GM18517 (cell line): ENCODE data around the gene IPO11.
"Not testable (repeated sequence)": the region's sequence is repeated elsewhere in the genome, so short reads cannot be mapped to it uniquely, and the experiment has no call there.

ENCODE experiments used
- ATAC-seq: cut with Tn5 transposase; IDR thresholded peaks from one replicate; pipeline ENCODE4 v1.9.1; 2021; ENCODE audit warnings: mild to moderate bottlenecking, moderate library complexity; ENCODE audit not compliant: unreplicated experiment

IPO11 gene

GRCh38 chr5:62633243-62633642 is 220.7 kb downstream of the IPO11 start:
- no peak for ATAC-seq

DNA sequence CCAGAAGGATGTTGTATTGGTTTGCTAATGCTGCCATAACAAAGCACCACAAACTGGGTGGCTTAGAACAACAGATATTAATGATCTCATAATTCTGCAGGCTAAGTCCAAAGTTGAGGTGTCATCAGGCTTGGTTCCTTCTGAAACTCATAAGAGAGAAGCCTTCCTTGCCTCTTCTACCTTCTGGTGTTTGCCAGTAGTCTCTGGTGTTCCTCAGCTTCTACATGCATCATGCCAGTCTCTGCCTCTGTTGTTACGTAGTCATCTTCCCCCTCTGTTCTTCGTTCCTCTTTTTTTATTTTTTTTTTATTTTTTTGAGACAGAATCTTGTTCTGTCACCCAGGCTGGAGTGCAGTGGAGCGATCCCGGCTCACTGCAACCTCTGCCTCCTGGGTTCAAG is 227.9 kb downstream of the IPO11 start:
- ATAC-seq, result no peak

DNA sequence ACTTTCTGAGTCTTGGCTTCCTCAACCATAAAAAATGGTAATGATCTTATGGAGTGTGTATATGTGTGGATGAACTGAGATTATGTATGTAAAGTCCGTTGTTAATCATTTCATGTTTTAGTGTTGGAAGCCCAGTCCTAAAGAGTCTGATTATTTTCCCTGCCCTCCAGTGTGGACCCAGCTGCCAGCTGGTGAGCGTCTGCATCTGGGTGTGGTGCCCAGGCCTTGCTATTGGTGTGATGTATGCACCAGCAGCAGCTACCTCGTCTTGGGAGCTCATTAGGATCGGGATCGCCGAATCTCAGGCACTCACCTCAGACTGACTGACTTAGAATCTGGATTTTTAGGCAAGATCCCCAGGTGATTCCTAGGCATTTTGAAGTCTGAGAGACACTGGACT is 229.9 kb downstream of the IPO11 start:
- ATAC-seq, result no peak

- ATAC-seq, result no peak
These were observed 231.2 kb downstream of the IPO11 start for GRCh38 chr5:62643556-62644451.

DNA sequence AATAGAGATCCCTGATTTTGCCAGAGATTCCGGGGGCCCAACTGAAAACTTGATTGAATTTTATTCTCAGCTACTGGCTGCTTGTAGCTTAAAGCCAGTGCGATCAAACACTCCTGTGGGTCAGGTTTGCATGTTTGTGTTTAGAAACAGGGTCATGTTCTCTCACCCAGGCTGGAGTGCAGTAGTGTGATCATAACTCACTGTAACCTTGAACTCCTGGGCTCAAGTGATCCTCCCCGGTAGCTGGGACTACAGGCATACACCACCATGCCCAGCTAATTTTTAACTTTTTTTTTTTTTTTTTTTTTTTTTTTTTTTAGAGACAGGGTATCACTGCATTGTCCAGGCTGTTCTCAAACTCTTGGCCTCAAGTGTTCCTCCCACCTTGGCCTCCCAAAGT is 232.7 kb downstream of the IPO11 start:
- no peak for ATAC-seq

- no peak for ATAC-seq
These were observed 234.7 kb downstream of the IPO11 start for GRCh38 chr5:62647241-62647640.

DNA sequence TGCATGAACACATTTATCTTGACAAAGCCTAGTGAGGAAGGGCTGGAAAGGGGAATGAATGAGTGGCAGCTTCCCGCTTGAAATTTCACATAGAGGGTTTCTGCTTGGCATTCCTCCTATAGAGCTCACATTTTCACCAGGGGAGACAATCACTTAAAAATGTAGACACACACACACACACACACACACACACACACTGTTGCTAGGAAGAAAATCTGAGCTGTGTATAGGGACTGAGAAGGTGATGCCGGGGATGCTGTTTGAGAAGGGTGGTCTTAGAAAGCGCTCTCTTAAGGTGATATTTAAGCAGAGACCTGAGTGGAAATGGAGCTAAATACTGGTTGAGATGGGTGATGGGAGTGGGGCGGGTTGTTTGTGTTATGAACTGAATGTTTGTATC is 236.5 kb downstream of the IPO11 start:
- ATAC-seq, result no peak

DNA sequence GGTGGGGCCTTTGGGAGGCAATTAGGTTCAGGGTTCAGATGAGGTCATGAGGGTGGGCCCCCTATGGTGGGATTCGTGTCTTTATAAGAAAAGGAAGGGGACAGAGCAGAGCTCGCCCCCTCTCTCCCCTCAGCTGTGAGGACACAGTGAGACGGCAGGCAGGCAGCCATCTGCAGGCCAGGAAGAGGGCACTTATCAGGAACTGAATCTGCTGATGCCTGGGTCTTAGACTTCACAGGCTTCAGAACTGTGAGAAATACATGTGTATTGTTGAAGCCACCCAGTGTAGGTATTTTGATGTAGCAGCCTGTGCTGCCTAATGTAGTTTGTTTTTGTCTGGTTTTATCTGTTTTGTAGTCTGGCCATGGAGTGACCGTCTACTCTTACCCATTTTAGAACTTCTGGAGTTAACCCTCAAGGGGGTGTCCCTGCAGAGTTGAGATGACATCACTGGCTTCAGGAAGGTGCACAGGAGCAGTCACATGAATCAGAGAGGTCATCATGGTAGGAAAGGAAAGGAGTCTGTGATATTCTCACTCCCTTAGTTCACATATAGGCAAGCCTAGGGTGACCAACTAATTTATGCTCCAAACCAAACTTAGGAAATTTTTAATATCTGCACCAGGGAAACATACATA is 237.0 kb downstream of the IPO11 start:
- no peak for ATAC-seq

- no peak for ATAC-seq
These were observed 237.6 kb downstream of the IPO11 start for GRCh38 chr5:62650197-62650596.

DNA sequence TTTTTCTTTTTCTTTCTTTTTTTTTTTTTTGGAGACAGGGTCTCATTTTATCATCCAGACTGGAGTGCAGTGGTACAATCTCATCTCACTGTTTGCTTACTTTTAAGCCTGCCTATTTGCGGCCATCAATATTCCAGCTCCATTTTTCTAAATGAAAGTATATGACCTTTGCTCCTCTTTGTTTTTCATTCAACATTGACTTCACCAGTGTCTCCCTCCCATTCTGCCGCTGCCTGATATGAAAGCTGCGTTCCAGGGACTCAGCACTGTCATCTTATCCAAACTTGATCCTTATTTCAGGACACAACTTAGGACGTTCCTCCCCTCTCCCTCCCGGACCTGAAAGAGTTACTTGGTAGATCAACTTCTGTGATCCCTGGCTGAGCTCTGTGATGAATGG is 239.7 kb downstream of the IPO11 start:
- ATAC-seq, result no peak

DNA sequence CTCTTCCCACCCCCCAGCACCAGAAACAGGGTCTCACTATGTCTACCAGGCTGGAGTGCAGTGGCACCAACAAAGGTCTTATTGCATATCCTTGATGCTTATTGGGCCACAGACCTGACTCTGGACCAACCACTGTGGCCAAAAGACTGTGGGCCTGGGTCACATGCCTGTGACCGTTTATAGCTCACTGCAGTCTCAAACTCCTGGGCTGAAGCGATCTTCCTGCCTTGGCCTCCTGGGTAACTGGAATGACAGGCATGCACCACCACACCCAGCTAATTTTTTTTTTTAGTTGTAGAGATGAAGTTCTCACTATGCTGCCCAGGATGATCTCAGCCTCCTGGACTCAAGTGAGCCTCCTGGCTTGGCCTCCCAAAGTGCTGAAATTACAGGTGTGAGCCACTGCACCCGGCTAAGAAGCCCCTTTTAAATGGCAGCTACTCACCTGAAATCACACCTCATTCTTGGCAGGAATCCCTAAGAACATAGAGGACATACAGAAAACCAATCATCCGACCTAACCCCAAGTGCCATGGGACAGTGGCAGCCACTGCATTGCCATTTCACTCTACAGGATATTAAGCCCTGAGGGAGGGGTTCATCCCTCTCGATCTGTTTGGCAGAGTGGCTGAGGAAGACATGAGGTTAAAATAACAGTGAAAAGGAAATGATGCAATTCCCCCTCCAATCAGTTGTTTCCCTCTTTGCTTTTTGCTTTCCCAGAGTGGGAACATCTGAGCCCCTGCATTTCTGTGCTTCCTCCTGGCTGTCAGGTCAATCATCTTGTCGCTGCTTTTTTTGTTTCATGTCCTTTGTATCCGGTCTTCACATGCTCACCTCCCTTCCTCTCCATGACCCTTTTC is 240.7 kb downstream of the IPO11 start:
- ATAC-seq, result no peak

DNA sequence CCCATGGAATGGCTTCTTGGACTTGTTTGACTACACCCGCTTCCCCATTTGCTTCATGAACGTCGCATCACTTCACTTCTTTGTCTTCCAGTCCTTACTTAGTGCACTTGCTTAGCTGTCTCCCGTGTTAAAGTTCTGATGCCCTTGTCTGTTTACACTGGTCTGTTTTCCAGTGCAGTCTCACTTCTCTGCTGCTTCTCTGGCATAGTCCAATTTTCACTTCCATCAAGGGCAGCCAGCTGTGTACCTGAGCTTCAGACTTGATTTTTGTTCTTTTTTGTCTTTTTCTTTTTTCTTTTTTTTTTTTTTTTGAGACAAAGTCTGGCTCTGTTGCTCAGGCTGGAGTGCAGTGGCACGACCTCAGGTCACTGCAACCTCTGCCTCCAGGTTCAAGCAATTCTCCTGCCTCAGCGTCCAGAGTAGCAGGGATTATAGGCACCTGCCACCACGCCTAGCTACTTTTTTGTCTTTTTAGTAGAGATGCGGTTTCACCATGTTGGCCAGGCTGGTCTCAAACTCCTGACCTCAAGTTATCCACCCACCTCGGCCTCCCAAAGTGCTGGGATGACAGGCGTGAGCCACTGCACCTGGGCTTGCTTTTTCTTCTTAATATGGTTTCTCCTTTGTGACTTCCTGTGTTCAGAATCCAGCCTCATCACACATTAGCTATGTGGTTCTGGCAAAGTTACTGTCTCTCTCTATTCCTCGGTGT is 241.5 kb downstream of the IPO11 start:
- ATAC-seq, result no peak

GRCh38 chr5:62657772-62658171 is 245.2 kb downstream of the IPO11 start:
- not testable (repeated sequence) for ATAC-seq

DNA sequence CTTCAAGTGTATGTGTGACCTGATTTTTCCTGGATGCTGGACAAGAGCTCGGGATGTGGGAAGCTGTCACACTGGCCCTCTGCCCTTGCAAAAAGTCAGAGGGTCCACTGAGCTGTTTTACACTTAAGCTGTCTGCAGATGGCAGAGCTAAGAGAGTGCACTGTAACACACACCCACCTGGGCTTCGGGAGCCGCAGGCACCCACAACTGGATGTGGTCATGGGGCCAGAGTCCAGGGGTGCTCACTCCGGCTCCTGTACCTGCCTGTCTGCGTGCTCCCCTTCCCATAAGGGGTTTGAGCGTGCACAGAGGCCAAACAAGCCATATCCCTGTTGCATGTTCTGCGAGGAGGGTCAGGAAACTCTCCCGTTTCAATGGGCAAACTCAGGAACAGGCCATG is 248.6 kb downstream of the IPO11 start:
- no peak for ATAC-seq

DNA sequence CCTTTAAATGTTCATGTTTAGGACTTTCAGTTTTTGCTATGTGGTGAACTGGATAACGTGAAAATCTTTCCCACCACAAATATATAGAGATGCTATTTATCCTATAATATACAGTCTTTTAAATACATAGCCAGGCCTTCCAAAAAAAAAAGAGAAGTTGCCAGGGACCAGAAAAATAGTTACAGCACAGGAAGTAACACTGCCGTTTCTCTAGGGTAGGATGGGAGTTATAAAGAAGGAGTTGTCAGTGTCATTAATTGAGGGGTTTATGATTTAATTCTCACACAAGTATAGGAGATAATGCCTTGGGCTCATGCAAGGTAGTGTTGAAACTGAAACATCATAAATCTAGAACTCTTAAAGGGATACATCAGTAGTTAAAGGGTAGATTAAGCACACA is 250.0 kb downstream of the IPO11 start:
- no peak for ATAC-seq

DNA sequence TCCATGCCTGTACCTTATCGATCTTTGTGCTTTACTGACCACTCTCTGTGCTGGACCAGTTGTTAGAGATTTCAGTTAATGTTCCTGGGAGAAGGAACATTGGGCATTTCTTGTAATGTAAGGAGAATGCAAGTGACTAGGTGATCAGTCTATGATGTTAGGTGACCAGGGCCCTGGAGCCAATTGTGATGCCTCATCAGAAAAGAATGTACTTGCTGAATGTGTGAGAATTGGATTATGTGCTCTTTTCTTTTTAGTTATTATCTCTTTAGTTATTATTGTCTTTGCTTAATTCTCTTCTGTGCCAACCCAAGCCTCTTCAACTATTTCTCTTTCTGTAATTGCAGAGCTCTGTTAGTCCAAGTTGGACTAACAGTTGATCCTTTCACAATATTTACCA is 258.9 kb downstream of the IPO11 start:
- ATAC-seq, result no peak

DNA sequence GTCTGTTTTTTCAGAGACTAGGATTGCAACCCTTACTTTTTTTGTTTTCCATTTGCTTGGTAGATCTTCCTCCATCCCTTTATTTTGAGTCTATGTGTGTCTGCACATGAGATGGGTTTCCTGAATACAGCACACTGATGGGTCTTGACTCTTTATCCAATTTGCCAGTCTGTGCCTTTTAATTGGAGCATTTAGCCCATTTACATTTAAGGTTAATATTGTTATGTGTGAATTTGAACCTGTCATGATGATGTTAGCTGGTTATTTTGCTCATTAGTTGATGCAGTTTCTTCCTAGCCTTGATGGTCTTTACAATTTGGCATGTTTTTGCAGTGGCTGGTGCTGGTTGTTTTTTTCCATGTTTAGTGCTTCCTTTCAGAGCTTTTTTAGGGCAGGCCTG is 264.0 kb downstream of the IPO11 start:
- ATAC-seq, result not testable (repeated sequence)
